ENCODE results near the gene DNAH7.
A peak's percentile ranks its signal among the peaks of the same experiment; 100 is the strongest.
"Not testable (repeated sequence)": the region's sequence is repeated elsewhere in the genome, so short reads cannot be mapped to it uniquely, and the experiment has no call there.

Gene DNAH7

GRCh38 chr2:196097864-196098660 is 29.4 kb upstream of the DNAH7 start:
- no peak overlapping the region for H3K27ac ChIP-seq (ENCODE audit: low read depth, low read length)

GRCh38 chr2:196096982-196097745 is 28.5 kb upstream of the DNAH7 start:
- Histone ChIP-seq H3K4me1 (ENCODE audit: control insufficient read depth, insufficient read depth, low read length) (peaks cover 22% of the 10 kb centered on the region), H3K9me3 (ENCODE audit: control insufficient read depth, insufficient read depth, low read depth, low read length) (no peaks in the 10 kb centered on the region), H3K4me3 (ENCODE audit: low read depth, low read length) (no peak overlapping the region), H3K27me3 (ENCODE audit: control insufficient read depth, insufficient read depth, low read length) (no peaks in the 10 kb centered on the region), H3K27ac (ENCODE audit: low read depth, low read length) (no peak overlapping the region), H3K9ac (ENCODE audit: low read length) (no peak overlapping the region), H3K36me3 (ENCODE audit: control insufficient read depth, insufficient read depth, low read length) (no peaks in the 10 kb centered on the region)

More at GRCh38 chr2:196097864-196098660, 29.4 kb upstream of the DNAH7 start:
- Histone ChIP-seq H3K36me3 (ENCODE audit: control insufficient read depth, insufficient read depth, low read length) (no peaks in the 10 kb centered on the region), H3K9me3 (ENCODE audit: control insufficient read depth, insufficient read depth, low read depth, low read length) (no peaks in the 10 kb centered on the region), H3K9ac (ENCODE audit: low read length) (no peak overlapping the region), H3K27me3 (ENCODE audit: control insufficient read depth, insufficient read depth, low read length) (no peaks in the 10 kb centered on the region), H3K4me3 (ENCODE audit: low read depth, low read length) (no peak overlapping the region), H3K4me1 (ENCODE audit: control insufficient read depth, insufficient read depth, low read length) (peaks cover 22% of the 10 kb centered on the region)

GRCh38 chr2:196096264-196096663 is 27.6 kb upstream of the DNAH7 start:
- Histone ChIP-seq H3K4me1 (ENCODE audit: control insufficient read depth, insufficient read depth, low read length) (peaks cover 15% of the 10 kb centered on the region; the same call in 1 of the 2 replicates), H3K36me3 (ENCODE audit: control insufficient read depth, insufficient read depth, low read length) (no peaks in the 10 kb centered on the region), H3K4me3 (ENCODE audit: low read depth, low read length) (no peak overlapping the region), H3K9me3 (ENCODE audit: control insufficient read depth, insufficient read depth, low read depth, low read length) (no peaks in the 10 kb centered on the region), H3K27me3 (ENCODE audit: control insufficient read depth, insufficient read depth, low read length) (no peaks in the 10 kb centered on the region), H3K9ac (ENCODE audit: low read length) (no peak overlapping the region), H3K27ac (ENCODE audit: low read depth, low read length) (0 out of 2 replicates have a peak overlapping the region, but pooled peaks have one; percentile 28)

GRCh38 chr2:196089448-196089847 is 20.8 kb upstream of the DNAH7 start:
- not testable (repeated sequence) for H3K27ac ChIP-seq (ENCODE audit: low read depth, low read length); H3K9ac ChIP-seq (ENCODE audit: low read length); H3K27me3 ChIP-seq (ENCODE audit: control insufficient read depth, insufficient read depth, low read length); H3K36me3 ChIP-seq (ENCODE audit: control insufficient read depth, insufficient read depth, low read length); H3K4me3 ChIP-seq (ENCODE audit: low read depth, low read length); H3K4me1 ChIP-seq (ENCODE audit: control insufficient read depth, insufficient read depth, low read length)
- peaks cover 14% of the 10 kb centered on the region for H3K9me3 ChIP-seq (ENCODE audit: control insufficient read depth, insufficient read depth, low read depth, low read length)

- H3K4me1 ChIP-seq (ENCODE audit: control insufficient read depth, insufficient read depth, low read length) = no peaks in the 10 kb centered on the region
- no peaks in the 10 kb centered on the region for H3K36me3 ChIP-seq (ENCODE audit: control insufficient read depth, insufficient read depth, low read length)
- H3K9me3 ChIP-seq (ENCODE audit: control insufficient read depth, insufficient read depth, low read depth, low read length) = peaks cover 24% of the 10 kb centered on the region
- no peak overlapping the region for H3K4me3 ChIP-seq (ENCODE audit: low read depth, low read length)
- H3K27me3 ChIP-seq (ENCODE audit: control insufficient read depth, insufficient read depth, low read length) = no peaks in the 10 kb centered on the region
- no peak overlapping the region for H3K27ac ChIP-seq (ENCODE audit: low read depth, low read length)
- no peak overlapping the region for H3K9ac ChIP-seq (ENCODE audit: low read length)
Observed at GRCh38 chr2:196088203-196088602, 19.6 kb upstream of the DNAH7 start.

- Histone ChIP-seq H3K4me1 (ENCODE audit: control insufficient read depth, insufficient read depth, low read length) (no peaks in the 10 kb centered on the region), H3K27me3 (ENCODE audit: control insufficient read depth, insufficient read depth, low read length) (no peaks in the 10 kb centered on the region), H3K27ac (ENCODE audit: low read depth, low read length) (no peak overlapping the region), H3K36me3 (ENCODE audit: control insufficient read depth, insufficient read depth, low read length) (no peaks in the 10 kb centered on the region), H3K9me3 (ENCODE audit: control insufficient read depth, insufficient read depth, low read depth, low read length) (peaks cover 33% of the 10 kb centered on the region), H3K9ac (ENCODE audit: low read length) (no peak overlapping the region), H3K4me3 (ENCODE audit: low read depth, low read length) (no peak overlapping the region)
Observed at GRCh38 chr2:196086517-196087368, 18.1 kb upstream of the DNAH7 start.

- no peaks in the 10 kb centered on the region for H3K4me1 ChIP-seq (ENCODE audit: control insufficient read depth, insufficient read depth, low read length)
- peaks cover 23% of the 10 kb centered on the region for H3K9me3 ChIP-seq (ENCODE audit: control insufficient read depth, insufficient read depth, low read depth, low read length)
- no peak overlapping the region for H3K27ac ChIP-seq (ENCODE audit: low read depth, low read length)
- H3K36me3 ChIP-seq (ENCODE audit: control insufficient read depth, insufficient read depth, low read length) = no peaks in the 10 kb centered on the region
- no peak overlapping the region for H3K9ac ChIP-seq (ENCODE audit: low read length)
- H3K4me3 ChIP-seq (ENCODE audit: low read depth, low read length) = no peak overlapping the region
- H3K27me3 ChIP-seq (ENCODE audit: control insufficient read depth, insufficient read depth, low read length) = no peaks in the 10 kb centered on the region
Observed at GRCh38 chr2:196083601-196084000, 15.0 kb upstream of the DNAH7 start.

- H3K9ac ChIP-seq (ENCODE audit: low read length) = no peak overlapping the region
Observed at GRCh38 chr2:196080526-196080925, 11.9 kb upstream of the DNAH7 start.

GRCh38 chr2:196079052-196079451 is 10.4 kb upstream of the DNAH7 start:
- H3K9me3 ChIP-seq (ENCODE audit: control insufficient read depth, insufficient read depth, low read depth, low read length) = peaks cover 18% of the 10 kb centered on the region
- no peak overlapping the region for H3K27ac ChIP-seq (ENCODE audit: low read depth, low read length)
- H3K4me1 ChIP-seq (ENCODE audit: control insufficient read depth, insufficient read depth, low read length) = no peaks in the 10 kb centered on the region
- H3K27me3 ChIP-seq (ENCODE audit: control insufficient read depth, insufficient read depth, low read length) = no peaks in the 10 kb centered on the region
- H3K4me3 ChIP-seq (ENCODE audit: low read depth, low read length) = no peak overlapping the region
- H3K9ac ChIP-seq (ENCODE audit: low read length) = no peak overlapping the region
- H3K36me3 ChIP-seq (ENCODE audit: control insufficient read depth, insufficient read depth, low read length) = no peaks in the 10 kb centered on the region

More at GRCh38 chr2:196080526-196080925, 11.9 kb upstream of the DNAH7 start:
- H3K9me3 ChIP-seq (ENCODE audit: control insufficient read depth, insufficient read depth, low read depth, low read length) = peaks cover 20% of the 10 kb centered on the region
- H3K4me1 ChIP-seq (ENCODE audit: control insufficient read depth, insufficient read depth, low read length) = no peaks in the 10 kb centered on the region
- no peak overlapping the region for H3K27ac ChIP-seq (ENCODE audit: low read depth, low read length)
- no peaks in the 10 kb centered on the region for H3K36me3 ChIP-seq (ENCODE audit: control insufficient read depth, insufficient read depth, low read length)
- no peak overlapping the region for H3K4me3 ChIP-seq (ENCODE audit: low read depth, low read length)
- no peaks in the 10 kb centered on the region for H3K27me3 ChIP-seq (ENCODE audit: control insufficient read depth, insufficient read depth, low read length)

GRCh38 chr2:196077821-196078220 is 9.2 kb upstream of the DNAH7 start:
- Histone ChIP-seq H3K27ac (ENCODE audit: low read depth, low read length) (no peak overlapping the region), H3K9ac (ENCODE audit: low read length) (no peak overlapping the region), H3K9me3 (ENCODE audit: control insufficient read depth, insufficient read depth, low read depth, low read length) (peaks cover 6% of the 10 kb centered on the region; the same call in 1 of the 2 replicates), H3K36me3 (ENCODE audit: control insufficient read depth, insufficient read depth, low read length) (no peaks in the 10 kb centered on the region), H3K27me3 (ENCODE audit: control insufficient read depth, insufficient read depth, low read length) (peaks cover 3% of the 10 kb centered on the region; the same call in 1 of the 2 replicates), H3K4me3 (ENCODE audit: low read depth, low read length) (no peak overlapping the region), H3K4me1 (ENCODE audit: control insufficient read depth, insufficient read depth, low read length) (no peaks in the 10 kb centered on the region)
